Measurements from ENCODE around the gene SECTM1.

SECTM1 gene

DNA sequence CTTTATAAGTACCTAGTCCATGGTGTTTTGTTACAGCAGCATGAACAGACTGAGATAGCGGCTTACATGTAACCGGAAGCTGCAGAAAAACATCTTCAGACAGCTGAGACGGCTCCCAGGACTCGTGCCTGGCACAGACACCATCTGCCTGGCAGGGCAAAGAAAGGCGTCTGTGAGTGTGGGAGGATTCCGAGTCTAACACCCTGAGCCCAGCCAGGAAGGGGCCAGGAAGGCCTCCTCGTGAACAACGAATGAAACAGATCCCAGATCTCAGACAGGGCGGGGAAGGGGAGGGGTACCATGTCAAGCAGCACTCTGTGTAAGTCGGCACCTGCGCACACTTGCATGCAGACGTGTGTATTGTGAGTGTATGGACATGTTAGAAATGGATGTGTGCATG, 55.7 kb downstream of the SECTM1 start:
- no peak for DNase-seq

DNA sequence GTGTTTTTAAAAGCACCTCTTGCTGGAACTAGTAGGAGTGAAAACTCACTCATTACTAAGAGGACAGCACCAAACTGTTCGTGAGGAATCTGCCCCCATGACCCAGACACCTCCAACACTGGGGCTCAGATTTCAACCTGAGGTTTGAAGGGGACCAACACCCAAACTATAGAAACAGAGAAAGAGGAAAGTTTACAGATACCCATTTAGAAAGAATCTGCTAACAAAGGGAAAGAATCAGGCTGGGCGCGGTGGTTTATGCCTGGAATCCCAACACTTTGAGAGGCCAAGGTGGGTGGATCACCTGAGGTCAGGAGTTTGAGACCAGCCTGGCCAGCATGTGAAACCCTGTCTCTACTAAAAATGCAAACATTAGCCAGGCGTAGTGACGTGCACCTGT, 56.6 kb downstream of the SECTM1 start:
- DNase-seq = no peak

DNA sequence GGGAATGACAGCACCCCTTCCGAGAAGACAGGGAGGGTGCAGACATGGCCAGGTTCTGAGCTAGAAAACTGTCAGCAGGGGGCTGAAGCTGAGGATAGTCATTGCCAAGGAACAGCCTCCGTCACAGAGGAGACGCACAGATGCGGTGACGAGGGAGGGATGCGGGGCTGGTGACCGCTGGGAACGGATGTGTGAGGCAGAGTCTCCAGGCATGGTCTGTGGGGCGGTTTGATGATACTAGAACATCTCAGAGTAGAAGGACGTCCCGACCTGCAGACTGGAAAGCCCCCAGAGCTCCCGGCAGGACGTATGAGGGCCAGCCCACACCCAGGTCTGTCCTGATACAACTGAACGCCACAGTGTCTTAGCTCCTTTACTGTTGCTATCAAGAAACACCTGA, 58.2 kb downstream of the SECTM1 start:
- no peak for DNase-seq

DNA sequence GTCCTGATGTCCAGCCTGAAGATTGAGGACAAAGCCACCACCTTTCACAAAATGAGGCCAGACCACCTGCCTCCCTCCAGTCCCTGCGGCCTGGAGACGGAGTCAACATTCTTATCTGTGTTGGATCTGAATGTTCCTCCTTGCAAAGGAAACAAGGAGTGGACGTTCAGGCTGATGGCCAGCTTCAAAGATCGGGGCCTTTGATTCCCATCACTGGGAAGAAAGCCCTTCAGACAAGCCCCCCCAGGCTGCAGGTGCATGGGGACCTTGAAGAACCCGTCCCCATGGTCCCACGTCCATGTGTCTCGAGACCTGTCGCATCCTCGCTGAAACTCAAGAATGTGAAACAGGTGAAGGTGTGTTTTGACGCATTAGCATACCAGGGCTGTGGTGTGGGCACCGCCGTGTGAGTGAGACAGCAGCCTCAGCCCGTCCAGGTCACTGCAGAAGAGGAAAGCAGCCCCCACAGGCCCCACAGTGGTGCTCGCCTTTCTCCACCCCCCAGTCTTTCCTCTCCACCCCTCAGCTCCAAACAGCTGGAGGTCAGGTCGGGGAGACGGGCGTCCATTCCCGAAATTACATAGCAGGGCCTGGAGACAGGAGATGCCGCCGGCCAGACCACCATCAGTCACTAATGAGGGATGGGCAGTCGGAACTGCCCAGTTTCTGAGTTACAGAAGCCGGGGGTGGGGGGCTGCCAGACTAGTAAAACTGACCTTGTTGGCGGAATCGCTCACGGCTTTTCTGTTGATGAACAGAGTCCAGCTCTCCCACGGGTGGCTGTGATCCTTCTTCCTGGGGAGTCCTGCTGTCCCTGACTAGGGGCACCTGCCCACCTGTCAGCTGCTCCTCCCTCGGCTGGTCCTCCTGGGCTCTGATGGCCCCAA, 59.2 kb downstream of the SECTM1 start:
- no peak for DNase-seq

GRCh38 chr17:82273327-82274133, 60.0 kb downstream of the SECTM1 start, which contains the start of gene CSNK1D:
Gene CSNK1D, minus strand, starts transcription at chr17:82273700. Its CDS starts 319 bp downstream, at chr17:82273381.
- peak; percentile 93 for DNase-seq

GRCh38 chr17:82272495-82273326, 60.9 kb downstream of the SECTM1 start:
- peak; percentile 67 for DNase-seq

DNA sequence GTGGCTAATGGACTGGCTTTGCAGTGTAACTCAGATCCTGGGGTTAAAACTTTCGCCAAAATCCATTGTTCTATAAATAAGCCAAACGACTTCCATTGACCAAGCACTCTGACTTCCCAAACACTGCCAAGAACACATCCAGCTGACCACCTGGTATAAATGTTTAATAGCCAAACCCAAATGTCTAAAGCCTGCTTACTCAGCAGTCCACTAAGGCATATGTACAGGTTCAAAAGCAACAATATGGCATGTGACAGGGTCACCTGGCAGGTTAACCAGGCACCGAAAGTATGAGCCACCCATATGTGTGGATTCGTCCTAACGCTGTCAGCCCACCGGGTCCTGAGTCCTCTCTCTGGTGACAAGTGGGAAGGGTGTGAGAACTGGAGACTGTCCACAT, 62.2 kb downstream of the SECTM1 start:
- DNase-seq = no peak

All from left hindlimb (tissue), 1 donor.